Chondrocyte (in vitro differentiated cells): ENCODE results near the gene HSPG2. TPM values are rescaled to one million over a fixed set of nuclear protein-coding genes. Genes with fewer than 3 reads are reported as not detected.

Experiments used
- DNase-seq: peaks from one replicate; pipeline ENCODE4 v3.0.0; 2021; ENCODE audit warnings: mixed read lengths, low spot score
- H3K27ac Mint-ChIP-seq: one replicate; pipeline ENCODE4 v1.8.0; 2021; ENCODE audit warnings: mild to moderate bottlenecking, moderate library complexity, mixed read lengths; ENCODE audit not compliant: unreplicated experiment
- H3K27me3 Mint-ChIP-seq: 2 replicates; pipeline ENCODE4 v1.8.0; 2021; ENCODE audit warnings: low read depth, mixed read lengths
- H3K36me3 Mint-ChIP-seq: 2 replicates; pipeline ENCODE4 v1.8.0; 2021; ENCODE audit warnings: low read depth, mixed read lengths
- H3K4me1 Mint-ChIP-seq: 2 replicates; pipeline ENCODE4 v1.8.0; 2021; ENCODE audit warnings: low read depth, mild to moderate bottlenecking, mixed read lengths
- H3K4me3 Mint-ChIP-seq: one replicate; pipeline ENCODE4 v1.8.0; 2021; ENCODE audit warnings: mild to moderate bottlenecking, moderate library complexity, mixed read lengths; ENCODE audit not compliant: unreplicated experiment
- H3K9me3 Mint-ChIP-seq: 2 replicates; pipeline ENCODE4 v1.8.0; 2021; ENCODE audit warnings: low read depth, mixed read lengths
- CTCF ChIP-seq: fragments of 200-600 bp; sonication (generic); IDR thresholded peaks from 2 replicates; pipeline ENCODE4 v1.5.0; 2021; ENCODE audit warnings: antibody characterized with exemption, mild to moderate bottlenecking, moderate library complexity
- total RNA-seq: library from RNA; stranded (reverse); gene quantifications from 3 replicates; pipeline ENCODE4 v1.2.1, GENCODE V29; 2021

Gene HSPG2
- total RNA-seq, 1 donor from 2014 or later, result 481 TPM

- DNase-seq, result no peak
- H3K36me3 Mint-ChIP-seq, result peaks cover 2% of the 10 kb centered on the region
- peak overlapping the region; percentile 22 for H3K27ac Mint-ChIP-seq
- H3K9me3 Mint-ChIP-seq, result no peaks in the 10 kb centered on the region
- H3K4me1 Mint-ChIP-seq, result peaks cover 89% of the 10 kb centered on the region
- H3K27me3 Mint-ChIP-seq, result no peaks in the 10 kb centered on the region
- no peak overlapping the region for H3K4me3 Mint-ChIP-seq
- TF ChIP-seq CTCF, result no peak
These were observed 30.1 kb downstream of the HSPG2 start for GRCh38 chr1:21907079-21907418.

GRCh38 chr1:21906173-21907078 lies 30.7 kb downstream of the HSPG2 start:
- DNase-seq, result no peak
- no peak for TF ChIP-seq CTCF
- Mint-ChIP-seq H3K27ac (peak overlapping the region; percentile 87), H3K27me3 (no peaks in the 10 kb centered on the region), H3K36me3 (peaks cover 2% of the 10 kb centered on the region), H3K4me3 (no peak overlapping the region), H3K9me3 (no peaks in the 10 kb centered on the region), H3K4me1 (peaks cover 89% of the 10 kb centered on the region)

GRCh38 chr1:21904704-21905520 lies 32.2 kb downstream of the HSPG2 start:
- Mint-ChIP-seq H3K27ac (peak overlapping the region; percentile 91), H3K4me1 (peaks cover 89% of the 10 kb centered on the region), H3K36me3 (peaks cover 2% of the 10 kb centered on the region), H3K27me3 (no peaks in the 10 kb centered on the region), H3K9me3 (no peaks in the 10 kb centered on the region), H3K4me3 (no peak overlapping the region)
- TF ChIP-seq CTCF, result no peak
- DNase-seq, result no peak

- no peaks in the 10 kb centered on the region for H3K27me3 Mint-ChIP-seq
- H3K9me3 Mint-ChIP-seq, result no peaks in the 10 kb centered on the region
- no peak overlapping the region for H3K4me3 Mint-ChIP-seq
- no peak for DNase-seq
- H3K36me3 Mint-ChIP-seq, result peaks cover 2% of the 10 kb centered on the region
- no peak overlapping the region for H3K27ac Mint-ChIP-seq
- TF ChIP-seq CTCF, result no peak
- peaks cover 89% of the 10 kb centered on the region for H3K4me1 Mint-ChIP-seq
These were observed 32.7 kb downstream of the HSPG2 start for GRCh38 chr1:21904454-21904703.

- TF ChIP-seq CTCF, result no peak
- Mint-ChIP-seq H3K27me3 (no peaks in the 10 kb centered on the region), H3K4me1 (peaks cover 89% of the 10 kb centered on the region), H3K27ac (peak overlapping the region; percentile 57), H3K4me3 (no peak overlapping the region), H3K36me3 (peaks cover 2% of the 10 kb centered on the region), H3K9me3 (no peaks in the 10 kb centered on the region)
- no peak for DNase-seq
These were observed 33.3 kb downstream of the HSPG2 start for GRCh38 chr1:21903638-21904453.
